ENCODE results near the gene TTLL8. TPM values are rescaled to one million over a fixed set of nuclear protein-coding genes. Genes with fewer than 3 reads are reported as not detected.

The TTLL8 gene
- total RNA-seq, 1 experiment from 2014 or later = not detected

DNA sequence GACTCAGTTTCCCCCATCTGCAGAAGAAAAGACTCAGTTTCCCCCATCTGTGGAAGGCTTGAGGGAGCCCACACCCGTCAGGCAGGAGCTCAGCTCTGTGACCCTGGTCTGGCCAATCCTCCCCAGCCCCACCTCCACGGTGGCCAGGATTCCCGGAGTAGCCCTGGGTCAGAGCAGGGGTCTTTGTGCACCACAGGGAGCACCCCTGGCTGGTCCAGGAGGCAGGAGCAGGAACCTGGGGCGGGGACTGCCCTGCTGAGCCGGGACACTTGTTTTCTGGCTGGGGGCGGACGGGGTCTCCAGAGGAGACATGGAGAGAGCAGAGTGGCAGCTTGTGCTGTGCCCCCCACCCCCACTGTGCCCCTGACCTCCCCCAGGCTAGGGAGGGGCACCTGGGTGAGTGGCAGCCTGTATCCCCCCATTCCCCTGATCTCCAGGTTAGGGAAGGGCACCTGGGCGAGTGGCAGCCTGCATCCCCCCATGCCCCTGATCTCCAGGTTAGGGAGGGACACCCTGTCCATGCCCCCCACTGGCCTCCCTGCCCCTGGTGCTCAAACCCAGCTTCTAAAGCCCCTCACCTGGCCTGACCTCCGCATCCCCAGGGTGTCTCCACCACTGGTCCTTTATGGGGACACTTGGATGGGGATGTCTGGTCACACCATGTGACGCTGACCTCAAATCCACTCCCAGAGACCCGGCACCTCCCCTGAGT, 64.3 kb downstream of the TTLL8 start:
- H3K4ac ChIP-seq (ENCODE audit: low read depth, low read length) = no peak overlapping the region
- WGBS (ENCODE audit: extremely low coverage, insufficient read length, low lambda C conversion rate) = no CpG with 5 or more reads among the region's 11 CpGs

More for the DNA sequence above, 64.3 kb downstream of the TTLL8 start:
- Mint-ChIP-seq H3K27me3 (ENCODE audit: low read depth) (peaks cover 40% of the 10 kb centered on the region), H3K27ac (no peak overlapping the region), H3K36me3 (ENCODE audit: insufficient read depth in 1 of 3, low read depth in 3 of 3) (peaks cover 0 to 5% (median 1%) of the 10 kb centered on the region in 3 experiments; a peak in 3 of 7 replicates), H3K4me1 (peaks cover 4 to 9% of the 10 kb centered on the region in 2 experiments; a peak in 3 of 4 replicates), H3K9me3 (peaks cover 27 to 31% of the 10 kb centered on the region in 2 experiments), H3K4me3 (no peak overlapping the region; a peak in 1 of 5 replicates)
- H3K18ac ChIP-seq (ENCODE audit: insufficient read length, low read depth, low read length) = no peak overlapping the region
- no peak overlapping the region for H2BK20ac ChIP-seq (ENCODE audit: low read depth, low read length, poor library complexity, severe bottlenecking)
- no peaks in the 10 kb centered on the region for H3K79me1 ChIP-seq (ENCODE audit: insufficient read depth, low read depth, low read length, poor library complexity, severe bottlenecking)
- H2BK12ac ChIP-seq (ENCODE audit: insufficient read length, low read depth, low read length) = no peak overlapping the region
- TF ChIP-seq, protein P1, sequence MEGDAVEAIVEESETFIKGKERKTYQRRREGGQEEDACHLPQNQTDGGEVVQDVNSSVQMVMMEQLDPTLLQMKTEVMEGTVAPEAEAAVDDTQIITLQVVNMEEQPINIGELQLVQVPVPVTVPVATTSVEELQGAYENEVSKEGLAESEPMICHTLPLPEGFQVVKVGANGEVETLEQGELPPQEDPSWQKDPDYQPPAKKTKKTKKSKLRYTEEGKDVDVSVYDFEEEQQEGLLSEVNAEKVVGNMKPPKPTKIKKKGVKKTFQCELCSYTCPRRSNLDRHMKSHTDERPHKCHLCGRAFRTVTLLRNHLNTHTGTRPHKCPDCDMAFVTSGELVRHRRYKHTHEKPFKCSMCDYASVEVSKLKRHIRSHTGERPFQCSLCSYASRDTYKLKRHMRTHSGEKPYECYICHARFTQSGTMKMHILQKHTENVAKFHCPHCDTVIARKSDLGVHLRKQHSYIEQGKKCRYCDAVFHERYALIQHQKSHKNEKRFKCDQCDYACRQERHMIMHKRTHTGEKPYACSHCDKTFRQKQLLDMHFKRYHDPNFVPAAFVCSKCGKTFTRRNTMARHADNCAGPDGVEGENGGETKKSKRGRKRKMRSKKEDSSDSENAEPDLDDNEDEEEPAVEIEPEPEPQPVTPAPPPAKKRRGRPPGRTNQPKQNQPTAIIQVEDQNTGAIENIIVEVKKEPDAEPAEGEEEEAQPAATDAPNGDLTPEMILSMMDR (conservative IDR thresholded peaks at IDR 0.05) = no peak
- DNase-seq = no peak
- H3K79me2 ChIP-seq (ENCODE audit: insufficient read depth, low read length) = no peaks in the 10 kb centered on the region
- no peaks in the 10 kb centered on the region for H3K9me3 ChIP-seq (ENCODE audit: control insufficient read depth, low read depth, low read length)
- no peak overlapping the region for H3K27ac ChIP-seq (ENCODE audit: insufficient read length, low read depth, low read length)
- H2BK120ac ChIP-seq (ENCODE audit: low read depth, low read length, poor library complexity, severe bottlenecking) = no peak overlapping the region
- no peaks in the 10 kb centered on the region for H3K27me3 ChIP-seq (ENCODE audit: insufficient read depth, low read length)
- no peaks in the 10 kb centered on the region for H4K20me1 ChIP-seq (ENCODE audit: control insufficient read depth, insufficient read depth, insufficient read length)
- H4K5ac ChIP-seq (ENCODE audit: insufficient read length, low read depth, low read length) = no peak overlapping the region
- H2AFZ ChIP-seq (ENCODE audit: low read length) = no peak overlapping the region
- H3K23ac ChIP-seq (ENCODE audit: insufficient read length, low read depth, low read length) = no peak overlapping the region
- H3K56ac ChIP-seq (ENCODE audit: insufficient read length, low read depth, low read length) = no peak overlapping the region
- H2AK5ac ChIP-seq (ENCODE audit: insufficient read length, low read length) = no peak overlapping the region
- no peaks in the 10 kb centered on the region for H3K4me1 ChIP-seq (ENCODE audit: insufficient read depth, low read length)
- no peak overlapping the region for H3T11ph ChIP-seq (ENCODE audit: low read length)
- no peak overlapping the region for H3K9ac ChIP-seq (ENCODE audit: extremely low read depth, insufficient read length, low read length)
- H4K91ac ChIP-seq (ENCODE audit: insufficient read length, low read depth, low read length) = no peak overlapping the region
- H2BK5ac ChIP-seq (ENCODE audit: insufficient read length, low read length) = no peak overlapping the region
- H3K4me2 ChIP-seq (ENCODE audit: insufficient read depth, insufficient read length, low read length) = no peak overlapping the region
- H3K14ac ChIP-seq (ENCODE audit: insufficient read depth, low read length) = no peak overlapping the region; the same call in 1 of the 2 replicates
- no peak overlapping the region for H2BK15ac ChIP-seq (ENCODE audit: low read depth, low read length)
- H4K8ac ChIP-seq (replicated peaks; ENCODE audit: insufficient read length, low read depth, low read length) = no peak overlapping the region
- no peaks in the 10 kb centered on the region for H3K23me2 ChIP-seq (ENCODE audit: insufficient read length, low read depth, low read length, poor library complexity, severe bottlenecking)
